Measurements from ENCODE around the gene SEC16B. TPM values are rescaled to one million over a fixed set of nuclear protein-coding genes. Genes with fewer than 3 reads are reported as not detected.

The SEC16B gene
- total RNA-seq, 1 experiment from 2014 or later: 0.07 TPM

GRCh38 chr1:177965293-177965692, 4.6 kb downstream of the SEC16B start:
- BruUV-seq (replicated peaks): no TSS peak
- intact Hi-C loops (cut with micrococcal nuclease): no loop called here

GRCh38 chr1:177964336-177964735, 5.5 kb downstream of the SEC16B start:
- POLR2A ChIA-PET (ENCODE audit: unreplicated experiment): no interaction called here
- Histone ChIP-seq H3K4me2 (ENCODE audit: low read length) (no peak overlapping the region), H3K36me3 (ENCODE audit: low read depth, low read length) (no peaks in the 10 kb centered on the region), H3K79me2 (ENCODE audit: low read length) (no peaks in the 10 kb centered on the region), H3K27ac (ENCODE audit: low read length) (no peak overlapping the region), H3K27me3 (ENCODE audit: low read length) (no peaks in the 10 kb centered on the region), H3K4me1 (ENCODE audit: insufficient read depth, low read length) (no peaks in the 10 kb centered on the region), H4K20me1 (ENCODE audit: low read length) (no peaks in the 10 kb centered on the region), H3K9me2 (replicated peaks; ENCODE audit: low read length) (no peaks in the 10 kb centered on the region), H2AFZ (ENCODE audit: low read length) (no peak overlapping the region), H3F3A (ENCODE audit: low read length, unreplicated experiment) (no peaks in the 10 kb centered on the region), H3K4me3 (ENCODE audit: low read length) (no peak overlapping the region), H3K9ac (ENCODE audit: low read length) (no peak overlapping the region), H3K9me3 (ENCODE audit: low read length) (no peaks in the 10 kb centered on the region)
- intact Hi-C loops (cut with micrococcal nuclease): no loop called here
- CTCF ChIA-PET: no interaction called here
- DNase-seq (no peak), ATAC-seq (no peak)
- BruUV-seq (replicated peaks): no TSS peak
- TF ChIP-seq EZH2 (IDR thresholded peaks at IDR 0.05; ENCODE audit: low read length, unreplicated experiment) (no peak), EZH2phosphoT487 (IDR thresholded peaks at IDR 0.05; ENCODE audit: borderline replicate concordance, low read length) (no peak), CTCF (conservative IDR thresholded peaks at IDR 0.05; ENCODE audit: low read depth, low read length) (no peak)

More at GRCh38 chr1:177965293-177965692, 4.6 kb downstream of the SEC16B start:
- Histone ChIP-seq H3F3A (ENCODE audit: low read length, unreplicated experiment) (no peaks in the 10 kb centered on the region), H3K27ac (ENCODE audit: low read length) (no peak overlapping the region), H3K9me3 (ENCODE audit: low read length) (no peaks in the 10 kb centered on the region), H3K79me2 (ENCODE audit: low read length) (no peaks in the 10 kb centered on the region), H4K20me1 (ENCODE audit: low read length) (no peaks in the 10 kb centered on the region), H3K4me3 (ENCODE audit: low read length) (no peak overlapping the region), H3K4me2 (ENCODE audit: low read length) (no peak overlapping the region), H2AFZ (ENCODE audit: low read length) (no peak overlapping the region), H3K4me1 (ENCODE audit: insufficient read depth, low read length) (no peaks in the 10 kb centered on the region), H3K9ac (ENCODE audit: low read length) (no peak overlapping the region), H3K36me3 (ENCODE audit: low read depth, low read length) (no peaks in the 10 kb centered on the region), H3K27me3 (ENCODE audit: low read length) (no peaks in the 10 kb centered on the region), H3K9me2 (replicated peaks; ENCODE audit: low read length) (no peaks in the 10 kb centered on the region)
- TF ChIP-seq EZH2phosphoT487 (IDR thresholded peaks at IDR 0.05; ENCODE audit: borderline replicate concordance, low read length) (no peak), EZH2 (IDR thresholded peaks at IDR 0.05; ENCODE audit: low read length, unreplicated experiment) (no peak), CTCF (conservative IDR thresholded peaks at IDR 0.05; ENCODE audit: low read depth, low read length) (no peak)
- ChIA-PET POLR2A (ENCODE audit: unreplicated experiment) (no interaction called here), CTCF (no interaction called here)
- ATAC-seq: no peak
- no peak for DNase-seq

- no peaks in the 10 kb centered on the region for H4K20me1 ChIP-seq (ENCODE audit: low read length)
- H3F3A ChIP-seq (ENCODE audit: low read length, unreplicated experiment): no peaks in the 10 kb centered on the region
- intact Hi-C loops (cut with micrococcal nuclease): no loop called here
- no peak for TF ChIP-seq EZH2phosphoT487 (IDR thresholded peaks at IDR 0.05; ENCODE audit: borderline replicate concordance, low read length)
- TF ChIP-seq CTCF (conservative IDR thresholded peaks at IDR 0.05; ENCODE audit: low read depth, low read length): no peak
- no peak for TF ChIP-seq EZH2 (IDR thresholded peaks at IDR 0.05; ENCODE audit: low read length, unreplicated experiment)
- no peak for ATAC-seq
- no peak for DNase-seq
- no peaks in the 10 kb centered on the region for H3K79me2 ChIP-seq (ENCODE audit: low read length)
- H3K36me3 ChIP-seq (ENCODE audit: low read depth, low read length): no peaks in the 10 kb centered on the region
- POLR2A ChIA-PET (ENCODE audit: unreplicated experiment): no interaction called here
- H3K9me3 ChIP-seq (ENCODE audit: low read length): no peaks in the 10 kb centered on the region
- H3K27me3 ChIP-seq (ENCODE audit: low read length): no peaks in the 10 kb centered on the region
- H2AFZ ChIP-seq (ENCODE audit: low read length): no peak overlapping the region
- no peak overlapping the region for H3K4me3 ChIP-seq (ENCODE audit: low read length)
- no peak overlapping the region for H3K27ac ChIP-seq (ENCODE audit: low read length)
- CTCF ChIA-PET: no interaction called here
- H3K9ac ChIP-seq (ENCODE audit: low read length): no peak overlapping the region
- no TSS peak for BruUV-seq (replicated peaks)
- H3K4me1 ChIP-seq (ENCODE audit: insufficient read depth, low read length): no peaks in the 10 kb centered on the region
- no peak overlapping the region for H3K4me2 ChIP-seq (ENCODE audit: low read length)
- no peaks in the 10 kb centered on the region for H3K9me2 ChIP-seq (replicated peaks; ENCODE audit: low read length)
Measured at GRCh38 chr1:177960939-177961622, 8.8 kb downstream of the SEC16B start.
